HG02870 (cell line): Measurements from ENCODE around the gene CFAP46.

ENCODE experiments used
- ATAC-seq: cut with Tn5 transposase; IDR thresholded peaks from one replicate; pipeline ENCODE4 v1.9.1; 2021; ENCODE audit warnings: mild to moderate bottlenecking, moderate library complexity; ENCODE audit not compliant: unreplicated experiment

CFAP46 gene

DNA sequence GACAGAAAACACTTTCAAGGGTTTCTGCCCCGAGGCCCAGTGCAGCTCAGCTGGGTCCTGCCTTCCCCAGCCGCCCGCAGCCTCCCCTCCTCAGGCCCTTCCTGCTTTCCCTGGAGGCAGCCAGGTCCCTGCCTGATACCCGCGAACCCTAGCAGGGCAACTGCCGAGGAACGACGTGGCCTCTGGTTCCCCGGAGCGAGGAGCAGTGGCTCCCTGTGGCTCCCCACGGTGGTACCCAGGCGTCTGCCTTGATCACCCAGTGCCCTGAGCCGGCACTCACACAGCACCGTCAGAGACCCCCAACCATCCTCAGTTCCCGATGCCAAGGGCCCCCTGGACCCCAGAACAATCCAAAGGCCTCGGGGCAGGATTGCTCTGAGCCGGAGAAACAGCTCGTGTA lies 58.3 kb downstream of the CFAP46 start:
- ATAC-seq: no peak

DNA sequence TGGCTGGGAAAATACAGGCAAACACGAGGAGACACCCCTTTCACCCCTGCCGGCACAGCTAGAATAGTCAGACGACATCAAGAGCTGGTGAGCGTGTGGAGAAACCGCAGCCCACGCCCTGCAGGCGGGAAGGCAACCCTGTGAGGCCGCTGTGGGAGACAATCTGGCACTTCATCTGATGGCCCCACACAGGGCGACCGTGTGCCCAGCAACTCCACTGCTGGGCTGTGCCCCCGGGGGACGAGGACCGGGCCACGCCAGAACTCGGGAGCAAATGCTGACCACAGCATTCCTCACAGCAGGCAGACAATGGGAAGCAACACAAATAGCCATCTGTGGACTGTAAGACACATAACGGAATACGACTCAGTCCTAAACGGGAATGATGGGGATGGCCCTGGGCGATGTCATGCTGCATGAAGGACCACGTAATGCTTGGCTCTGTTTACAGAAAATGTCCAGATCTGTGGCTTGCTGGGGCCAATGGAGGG lies 58.9 kb downstream of the CFAP46 start:
- ATAC-seq: no peak

DNA sequence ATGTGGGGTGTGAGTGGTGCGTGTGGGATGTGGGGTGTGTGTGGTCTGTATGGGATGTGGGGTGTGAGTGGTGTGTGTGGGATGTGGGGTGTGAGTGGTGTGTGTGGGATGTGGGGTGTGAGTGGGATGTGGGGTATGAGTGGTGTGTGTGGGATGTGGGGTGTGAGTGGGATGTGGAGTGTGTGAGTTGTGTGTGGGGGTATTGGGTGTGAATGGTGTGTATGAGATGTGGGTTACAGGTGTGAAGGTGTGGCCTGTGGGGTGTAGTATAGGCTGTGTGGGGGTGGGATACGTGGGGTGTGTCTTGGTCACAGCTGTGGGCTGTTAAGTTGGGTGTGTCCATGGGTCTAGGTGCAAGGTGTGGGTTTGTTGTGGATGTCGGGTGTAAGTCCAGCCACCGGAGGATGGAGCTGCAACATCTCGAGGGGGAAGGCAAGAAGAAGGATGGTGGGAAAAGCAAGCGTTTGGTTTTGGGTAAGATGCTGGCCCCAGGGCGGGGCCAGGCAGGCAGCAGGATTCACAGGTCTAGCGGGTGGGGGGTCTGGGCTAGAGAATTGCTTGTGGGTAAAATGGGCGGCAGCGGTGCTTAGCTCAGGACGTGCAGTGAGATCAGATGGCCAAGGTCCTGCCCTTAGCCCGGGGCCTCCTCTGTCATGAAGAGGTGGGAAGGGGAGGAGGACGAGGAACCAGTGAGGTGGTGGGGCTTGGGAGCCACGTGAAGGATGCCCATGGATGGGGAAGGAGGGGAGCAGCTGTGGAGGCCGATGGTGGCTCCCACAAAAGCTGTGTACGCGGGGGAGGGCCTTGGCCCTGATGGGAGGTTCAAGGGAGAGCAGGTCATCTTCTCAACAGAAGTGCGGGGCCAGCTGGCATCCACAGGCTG lies 60.1 kb downstream of the CFAP46 start:
- no peak for ATAC-seq

DNA sequence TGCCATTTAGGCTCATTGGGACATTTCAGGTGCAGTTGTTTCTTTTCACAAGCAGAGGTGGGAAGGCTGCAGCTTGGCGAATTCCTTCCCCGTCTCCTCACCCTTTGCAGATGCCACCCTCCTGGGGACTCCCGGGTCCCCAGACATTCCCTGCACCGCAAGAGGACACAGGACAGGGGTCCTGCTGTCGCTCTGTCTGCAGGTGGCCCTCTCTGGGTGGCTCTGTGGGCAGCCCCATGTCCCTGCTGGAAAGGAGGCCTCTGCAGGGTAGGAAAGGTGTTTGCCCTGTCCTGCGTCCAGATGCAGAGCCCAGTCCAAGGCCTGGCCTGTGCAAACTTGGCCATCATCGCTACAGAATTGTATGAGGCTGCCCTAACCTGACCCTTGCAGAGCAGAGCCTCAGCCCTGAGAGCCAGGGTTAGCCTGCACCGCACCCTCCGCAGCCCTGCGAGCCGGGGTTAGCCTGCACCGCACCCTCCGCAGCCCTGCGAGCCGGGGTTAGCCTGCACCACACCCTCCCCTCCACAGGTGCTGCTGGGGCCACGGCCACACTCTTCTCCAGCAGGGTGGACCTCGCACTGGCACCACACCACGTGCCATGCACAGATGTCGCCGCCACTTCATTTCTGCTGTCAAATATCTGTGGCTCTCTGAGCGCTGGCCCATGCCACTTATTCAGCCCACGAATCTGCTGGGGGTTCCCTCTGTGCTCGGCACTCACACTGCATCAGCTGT lies 61.0 kb downstream of the CFAP46 start:
- no peak for ATAC-seq

DNA sequence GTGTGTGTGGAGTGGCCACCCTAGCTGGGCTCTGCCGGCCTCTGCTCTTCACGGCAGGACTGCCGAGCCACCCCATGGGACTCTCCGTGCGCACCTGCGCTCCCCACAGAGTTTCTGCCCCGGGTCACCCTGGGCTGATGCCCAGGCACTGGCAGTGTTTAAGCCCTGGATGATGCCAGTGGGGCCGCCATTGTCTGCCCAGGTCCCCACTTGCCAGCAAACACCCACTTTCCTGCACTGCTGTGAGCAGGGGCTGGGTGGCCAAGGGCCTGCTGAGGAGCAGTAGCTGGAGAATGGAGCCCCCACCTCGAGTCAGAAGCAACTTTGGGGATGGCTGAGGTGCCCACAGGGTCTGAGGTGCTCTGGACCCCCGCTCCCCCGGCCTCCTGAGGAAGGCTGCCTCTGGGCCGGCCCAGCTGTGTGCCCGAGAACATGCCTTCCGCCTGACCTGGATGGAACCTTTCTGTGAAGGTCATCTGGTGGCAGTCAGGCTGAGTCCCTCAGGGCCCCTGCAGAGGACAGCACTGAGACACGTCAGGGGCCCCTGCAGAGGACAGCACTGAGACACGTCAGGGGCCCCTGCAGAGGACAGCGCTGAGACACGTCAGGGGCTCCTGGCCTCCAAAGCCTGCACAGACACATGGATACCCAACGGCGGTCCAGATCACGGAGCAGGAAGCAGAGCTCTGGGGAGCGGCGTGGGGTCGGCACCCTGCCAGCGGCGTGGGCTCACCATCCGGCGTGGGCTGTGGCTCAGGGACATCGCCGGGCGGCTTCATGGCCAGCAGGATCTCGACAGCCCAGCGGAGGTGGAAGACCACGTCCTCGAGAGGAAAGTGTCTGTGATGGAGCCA lies 62.0 kb downstream of the CFAP46 start:
- ATAC-seq: no peak

DNA sequence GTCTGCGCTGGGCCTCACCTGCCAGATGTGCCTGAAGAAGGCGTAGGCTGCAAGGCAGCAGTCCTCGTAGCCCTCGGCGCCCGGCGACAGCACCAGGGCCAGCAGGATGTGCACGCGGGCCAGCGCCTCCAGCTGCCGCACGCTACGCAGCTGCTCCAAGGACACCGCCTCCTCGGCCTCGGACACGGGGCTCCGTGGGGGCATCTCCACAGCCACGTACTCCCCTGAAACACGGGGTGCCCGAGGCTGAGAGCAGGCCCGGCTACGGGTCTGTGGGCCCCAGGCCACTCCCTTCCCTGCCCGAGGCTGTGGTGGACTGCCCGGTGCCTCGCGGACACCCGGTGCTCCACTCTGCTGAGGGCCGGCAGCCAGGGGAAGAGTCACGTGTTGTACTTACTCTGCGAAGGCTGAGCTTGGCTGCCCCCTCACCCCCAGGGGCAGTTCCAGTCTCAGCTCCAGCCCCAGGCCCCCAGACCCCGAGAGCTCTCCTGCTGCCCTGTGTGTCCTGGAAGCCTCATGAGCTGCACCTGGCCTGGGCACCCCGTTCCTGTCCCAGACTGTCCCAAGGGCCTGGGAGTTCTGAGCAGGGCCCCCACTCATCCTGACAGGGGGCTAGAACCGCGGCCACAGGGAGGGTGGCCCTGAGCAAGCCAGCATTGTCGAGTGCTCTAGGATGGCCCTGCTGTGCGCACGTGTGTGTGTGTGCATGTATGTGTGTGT lies 62.8 kb downstream of the CFAP46 start:
- no peak for ATAC-seq

DNA sequence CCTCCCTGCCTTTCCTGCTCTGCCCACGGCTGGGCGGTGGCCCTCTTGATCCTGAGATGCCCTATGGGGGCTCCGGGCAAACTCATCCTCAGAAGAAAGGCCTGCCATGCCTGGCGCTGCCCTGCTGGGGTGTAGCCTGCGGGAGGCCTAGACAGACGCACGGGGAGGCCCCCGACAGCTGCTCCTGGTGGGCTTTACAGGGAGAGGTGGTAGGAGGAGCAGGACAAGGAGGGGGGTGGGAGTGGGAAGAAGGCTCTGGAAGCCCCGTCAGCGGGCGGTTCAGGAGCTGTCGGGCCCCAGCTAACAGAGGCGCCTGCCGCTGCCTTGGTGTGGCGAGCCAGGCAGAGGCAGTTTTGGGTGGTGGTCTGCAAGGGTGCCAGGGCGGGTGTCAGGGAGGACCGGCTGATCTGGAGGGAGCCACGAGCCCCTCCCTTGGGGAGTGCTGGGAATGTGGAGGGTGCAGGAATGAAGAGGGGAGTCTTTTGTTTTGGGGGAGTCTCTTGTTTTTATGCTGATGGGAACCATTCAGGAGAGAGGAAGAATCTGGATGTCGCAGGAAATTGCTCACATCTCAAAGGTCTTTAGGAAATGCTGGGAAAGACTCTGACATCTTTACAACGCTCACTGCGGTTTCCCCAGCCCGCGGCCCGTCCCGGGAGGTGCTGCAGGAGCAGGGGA lies 63.5 kb downstream of the CFAP46 start:
- ATAC-seq: no peak

DNA sequence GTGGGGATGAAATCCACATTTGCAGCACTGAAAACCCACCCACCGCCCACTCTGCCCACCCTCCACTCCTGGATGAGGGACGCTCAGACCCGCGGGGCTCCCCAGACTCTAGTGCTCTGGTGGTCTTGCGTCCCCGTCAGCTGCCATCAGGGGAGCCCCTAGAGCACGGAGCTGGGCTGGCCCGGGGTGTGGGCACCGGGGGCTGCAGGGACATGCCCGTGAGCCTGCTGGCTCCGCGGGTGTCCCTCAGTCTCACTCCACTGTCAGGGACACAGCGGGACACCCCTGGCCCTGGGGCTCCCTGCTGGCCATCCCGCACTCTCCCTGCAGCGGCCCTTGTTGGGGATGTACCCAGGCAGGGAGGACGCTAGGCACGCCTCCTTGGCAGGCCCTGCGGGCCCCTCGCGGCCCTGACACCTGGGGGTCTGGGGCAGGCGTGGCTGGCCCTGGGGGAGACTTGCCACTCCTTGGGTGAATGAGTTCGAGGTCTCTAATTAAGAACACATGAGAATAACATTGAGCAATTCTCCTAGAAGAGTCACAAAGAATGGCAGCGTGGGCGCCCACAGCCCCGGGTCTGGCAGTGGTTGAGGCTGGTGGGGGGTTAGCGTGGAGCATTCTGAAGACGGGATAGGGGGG lies 64.2 kb downstream of the CFAP46 start:
- no peak for ATAC-seq

DNA sequence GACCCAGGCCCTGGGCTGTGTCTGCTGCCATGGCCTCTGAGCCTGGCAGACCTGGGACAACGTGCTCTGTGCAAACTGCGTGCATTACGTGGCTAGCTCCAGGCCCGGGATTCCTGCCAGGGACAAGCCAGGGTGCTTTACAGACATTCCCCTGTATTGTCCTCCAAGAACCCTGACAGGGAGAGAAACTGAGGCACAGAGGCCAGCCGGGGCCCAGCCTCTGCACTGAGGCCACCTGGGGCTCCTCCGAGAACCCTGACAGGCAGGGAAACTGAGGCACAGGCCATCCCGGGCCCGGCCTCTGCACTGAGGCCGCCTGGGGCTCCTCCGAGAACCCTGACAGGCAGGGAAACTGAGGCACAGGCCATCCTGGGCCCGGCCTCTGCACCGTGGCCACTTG lies 64.9 kb downstream of the CFAP46 start:
- ATAC-seq: no peak

DNA sequence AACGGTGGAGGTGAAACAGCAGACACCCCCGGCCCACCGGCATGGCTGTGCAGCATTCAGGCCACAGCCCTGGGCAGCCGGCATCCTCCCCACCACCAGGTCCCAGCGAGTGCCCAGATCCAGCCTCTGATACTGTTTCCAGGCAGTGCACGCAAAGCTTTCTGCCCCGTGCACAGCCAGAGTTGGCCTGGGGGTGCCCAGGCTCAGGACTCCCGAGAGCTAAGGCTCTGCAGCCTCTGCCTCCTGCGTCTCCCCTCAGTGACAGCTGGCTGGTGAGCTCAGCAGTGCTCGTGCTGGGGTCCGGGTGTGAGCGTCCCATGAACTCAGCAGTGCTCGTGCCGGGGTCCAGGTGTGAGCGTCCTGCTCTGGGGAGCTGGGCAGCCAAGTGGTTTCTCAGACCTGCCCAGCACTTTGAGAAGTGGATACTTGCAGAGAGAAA lies 65.4 kb downstream of the CFAP46 start:
- no peak for ATAC-seq

DNA sequence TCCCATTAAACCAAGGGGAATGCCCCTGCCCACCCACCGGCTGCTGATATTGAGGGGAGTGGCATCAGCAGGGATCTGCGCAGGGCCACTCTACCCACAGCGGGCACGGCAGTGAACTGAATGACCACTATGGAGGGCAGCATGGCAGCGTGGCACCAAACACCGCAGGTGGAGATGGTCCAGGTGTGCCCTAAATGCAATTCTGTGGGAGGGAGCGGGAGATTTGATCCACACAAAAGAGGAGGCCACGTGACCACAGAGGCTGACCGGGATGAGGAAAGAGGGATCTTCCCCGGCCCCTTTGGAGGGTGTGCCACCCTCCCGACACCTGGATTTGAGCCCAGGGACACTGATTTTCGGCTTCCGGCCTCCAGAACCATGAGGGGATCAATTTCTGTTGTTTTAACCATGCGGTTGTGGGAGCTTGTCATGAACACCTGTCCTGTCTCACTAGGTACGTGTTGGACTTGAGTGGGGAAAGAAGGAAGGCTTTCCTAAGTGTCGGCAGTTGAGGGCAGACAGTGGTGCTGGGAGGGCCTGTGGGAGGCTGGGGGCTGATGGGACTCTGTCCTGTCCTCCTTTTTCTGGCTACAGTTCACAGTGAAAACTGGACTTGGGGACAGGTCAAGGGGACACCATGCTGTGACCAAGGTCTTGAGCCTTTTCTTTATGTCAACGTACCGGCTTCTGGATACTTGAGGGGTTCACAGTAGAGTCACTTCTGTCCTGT lies 66.1 kb downstream of the CFAP46 start:
- ATAC-seq: no peak

DNA sequence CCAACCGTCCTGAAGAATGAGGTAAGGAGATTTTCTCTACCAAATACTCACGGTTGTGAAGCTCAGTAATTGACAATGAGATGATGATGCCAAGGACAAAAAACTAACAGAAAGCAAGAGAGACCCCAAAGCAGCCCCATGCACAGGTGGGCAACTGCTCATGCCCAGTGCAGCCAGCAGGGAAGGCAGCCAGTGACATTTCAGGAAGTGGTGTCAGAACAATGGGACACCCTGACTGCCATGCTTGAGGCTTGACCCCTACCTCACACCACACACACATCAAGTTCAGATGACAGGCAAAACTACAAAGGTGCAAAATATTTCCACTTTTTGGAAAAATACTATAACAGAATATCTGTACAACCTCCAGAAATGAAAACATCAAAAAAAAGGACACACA lies 66.9 kb downstream of the CFAP46 start:
- no peak for ATAC-seq

DNA sequence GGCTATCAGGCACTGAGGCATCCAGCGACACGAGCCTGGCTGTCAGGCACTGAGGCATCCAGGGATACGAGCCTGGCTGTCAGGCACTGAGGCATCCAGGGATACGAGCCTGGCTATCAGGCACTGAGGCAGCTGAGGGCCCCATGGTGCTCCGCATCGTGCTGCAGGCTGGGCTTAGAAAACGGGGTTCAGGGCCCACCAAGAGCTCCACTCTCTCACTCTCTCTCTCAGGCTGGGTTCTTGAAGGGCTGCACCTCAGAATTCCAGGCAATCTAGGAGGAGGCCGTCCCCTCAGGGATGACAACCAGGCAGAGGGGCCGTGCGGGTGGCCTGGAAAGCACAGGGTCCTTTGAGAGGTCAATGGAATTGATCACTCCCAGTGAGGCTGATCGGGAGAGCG lies 69.0 kb downstream of the CFAP46 start:
- ATAC-seq: no peak

DNA sequence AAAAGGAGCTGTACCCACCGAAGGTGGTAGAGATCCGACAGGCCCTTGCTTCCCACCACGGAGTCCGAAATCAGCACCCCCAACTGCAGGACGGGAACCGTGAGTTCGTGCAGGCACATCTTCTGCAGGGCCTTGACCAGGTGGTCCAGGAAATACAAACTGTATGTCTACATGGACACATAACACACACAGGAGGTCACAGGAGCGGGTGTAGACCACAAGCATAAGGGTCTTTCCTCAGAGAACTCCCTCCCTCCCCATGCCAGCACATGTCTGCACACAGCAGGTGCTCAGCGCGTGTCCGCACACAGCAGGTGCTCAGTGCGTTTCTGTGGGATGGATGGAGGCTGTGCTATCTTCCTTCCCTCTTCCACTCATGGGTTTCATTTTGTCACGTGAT lies 69.7 kb downstream of the CFAP46 start:
- ATAC-seq: no peak

DNA sequence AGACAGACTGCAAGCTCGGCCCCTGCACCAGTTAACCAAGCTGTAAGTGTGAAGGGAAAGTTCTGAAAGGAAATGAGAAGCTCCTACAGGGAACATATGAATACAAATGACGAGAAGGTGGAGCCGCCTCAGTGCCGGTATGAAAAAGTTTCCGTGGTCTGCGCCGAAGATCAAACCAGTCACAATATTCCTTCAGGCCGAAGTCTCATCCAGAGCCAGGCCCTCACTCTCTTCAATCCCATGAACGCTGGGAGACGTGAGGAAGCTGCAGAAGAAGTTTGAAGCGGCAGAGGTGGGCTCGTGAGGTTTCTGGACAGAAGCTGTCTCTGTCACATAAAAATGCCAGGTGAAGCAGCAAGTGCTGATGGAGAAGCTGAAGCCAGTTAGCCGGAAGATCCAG lies 71.9 kb downstream of the CFAP46 start:
- ATAC-seq: no peak

DNA sequence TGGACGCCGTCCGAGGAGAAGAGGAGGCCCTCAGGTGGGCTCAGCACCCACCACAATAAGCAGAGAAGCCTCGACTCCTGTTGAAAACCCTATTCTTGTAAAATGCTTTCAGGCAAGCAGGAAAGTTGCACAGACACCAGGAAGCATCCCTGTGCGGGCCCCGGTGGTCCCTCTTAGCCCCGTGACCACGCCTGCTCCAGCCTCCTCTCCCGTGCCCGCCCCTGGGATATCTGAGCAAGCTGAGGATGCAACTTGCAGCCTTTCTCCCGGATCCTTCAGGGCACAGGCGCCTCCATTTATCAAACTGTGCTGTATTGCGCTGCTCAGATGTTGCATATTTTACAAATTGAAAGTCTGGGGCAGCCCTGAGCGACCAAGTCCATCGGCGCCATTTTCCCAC lies 72.7 kb downstream of the CFAP46 start:
- ATAC-seq: no peak

DNA sequence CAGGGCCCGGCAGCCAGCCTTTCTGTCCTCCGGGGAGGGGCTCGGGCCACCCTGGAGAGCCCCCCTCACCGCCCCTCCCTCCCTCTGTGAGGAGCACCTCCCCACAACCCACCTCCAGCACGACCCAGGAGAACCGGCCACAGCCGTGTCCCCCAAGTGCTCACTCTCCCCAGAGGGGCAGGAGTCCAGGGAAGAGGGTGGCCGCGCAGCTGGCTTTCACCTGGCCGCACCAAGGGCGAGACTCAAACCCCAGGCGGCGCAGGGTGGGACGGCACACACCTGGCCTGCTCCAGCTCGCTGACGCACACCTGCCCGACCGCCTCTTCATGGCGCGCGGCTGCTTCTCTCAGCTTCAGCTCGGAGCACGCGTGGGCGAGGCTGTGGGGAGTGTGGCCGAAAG lies 73.4 kb downstream of the CFAP46 start:
- ATAC-seq: no peak

DNA sequence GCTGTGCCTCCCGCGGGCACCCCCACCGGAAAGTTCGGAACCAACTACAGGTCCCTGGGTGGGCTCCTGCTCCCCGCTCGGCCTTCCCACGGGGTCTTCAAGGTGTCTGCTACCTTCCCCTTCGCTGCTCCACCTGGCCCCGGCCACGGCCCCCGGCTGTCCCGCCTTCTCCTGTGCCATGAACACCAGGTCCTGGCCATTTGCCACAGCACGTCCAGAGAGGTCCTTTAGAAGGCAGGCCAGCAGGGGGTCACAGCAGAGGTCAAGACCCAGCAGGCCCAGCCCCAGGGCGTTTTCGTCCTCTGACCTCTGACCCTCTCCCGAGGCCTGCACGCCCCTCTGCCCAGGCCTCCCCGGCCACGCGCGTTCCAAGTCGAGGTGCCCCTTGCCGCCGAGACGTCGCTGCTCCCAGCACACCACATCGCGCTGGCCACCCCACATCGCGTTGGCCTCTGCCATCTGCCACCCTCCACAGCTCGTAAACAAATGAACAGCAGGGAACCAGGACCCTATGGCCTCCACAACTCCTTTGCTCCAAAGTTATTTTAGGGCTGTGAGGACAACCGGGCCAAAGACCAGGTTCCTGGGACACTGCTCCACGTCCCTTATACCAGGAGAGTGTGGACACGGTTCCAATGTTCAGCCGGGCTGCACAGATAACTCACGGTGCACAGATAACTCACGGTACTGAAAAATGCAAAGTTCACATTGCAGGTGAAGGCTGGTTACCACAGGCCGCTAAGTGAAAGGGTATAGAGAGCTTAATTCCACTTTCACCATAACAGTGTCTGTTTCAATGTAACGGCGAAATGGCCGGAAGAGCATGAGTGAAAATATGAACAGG lies 74.3 kb downstream of the CFAP46 start:
- ATAC-seq: no peak
